ENCODE data around the gene RPL18. TPM values are rescaled to one million over a fixed set of nuclear protein-coding genes. Genes with fewer than 3 reads are reported as not detected.
A peak's percentile ranks its signal among the peaks of the same experiment; 100 is the strongest.

Gene RPL18
- total RNA-seq, 2 donors from 2014 or later: 2,402 to 3,112 TPM

GRCh38 chr19:48651683-48652048 is 32.7 kb upstream of the RPL18 start:
- DNase-seq (no peak), ATAC-seq (no peak)
- Histone ChIP-seq H3K27me3 (no peaks in the 10 kb centered on the region), H3K4me1 (no peaks in the 10 kb centered on the region), H3K36me3 (replicated peaks in 1 of 2; ENCODE audit: insufficient read depth in 1 of 2, low read depth in 2 of 2) (no peaks in the 10 kb centered on the region), H3K9me3 (no peaks in the 10 kb centered on the region), H3K4me3 (no peak overlapping the region), H3K27ac (no peak overlapping the region)
- intact Hi-C loops (cut with DNase I): loop anchor here (10.0 kb wide), 1 partner anchor 183 kb away; the partner anchor contains the start of gene HSD17B14
- WGBS, 2 donors: 79 to 98% methylated on average over 5 of the region's 5 CpGs
- TF ChIP-seq CTCF (IDR thresholded peaks at IDR 0.05) (no peak), POLR2A (IDR thresholded peaks at IDR 0.05) (no peak)

- WGBS, 2 donors: 85 to 88% methylated on average over 12 of the region's 12 CpGs
- intact Hi-C loops (cut with DNase I): loop anchor here (10.0 kb wide), 1 partner anchor 184 kb away; the partner anchor contains the start of gene HSD17B14
- Histone ChIP-seq H3K36me3 (replicated peaks in 1 of 2; ENCODE audit: insufficient read depth in 1 of 2, low read depth in 2 of 2) (no peaks in the 10 kb centered on the region), H3K27me3 (no peaks in the 10 kb centered on the region), H3K4me1 (peaks cover 4% of the 10 kb centered on the region), H3K27ac (no peak overlapping the region), H3K9me3 (no peaks in the 10 kb centered on the region), H3K4me3 (no peak overlapping the region)
- TF ChIP-seq POLR2A (IDR thresholded peaks at IDR 0.05) (no peak), CTCF (IDR thresholded peaks at IDR 0.05) (no peak)
- DNase-seq: no peak
- ATAC-seq: no peak
Measured at GRCh38 chr19:48650974-48651682, 32.1 kb upstream of the RPL18 start.

GRCh38 chr19:48648134-48648533 is 29.2 kb upstream of the RPL18 start:
- WGBS, 2 donors: 61 to 72% methylated on average over 2 of the region's 2 CpGs
- Histone ChIP-seq H3K9me3 (no peaks in the 10 kb centered on the region), H3K27me3 (no peaks in the 10 kb centered on the region), H3K36me3 (replicated peaks in 1 of 2; ENCODE audit: insufficient read depth in 1 of 2, low read depth in 2 of 2) (no peaks in the 10 kb centered on the region), H3K4me3 (no peak overlapping the region), H3K4me1 (peaks cover 22% of the 10 kb centered on the region), H3K27ac (no peak overlapping the region)
- TF ChIP-seq POLR2A (IDR thresholded peaks at IDR 0.05) (no peak), CTCF (IDR thresholded peaks at IDR 0.05) (no peak)
- DNase-seq (no peak), ATAC-seq (no peak)
- intact Hi-C loops (cut with DNase I): no loop called here

- TF ChIP-seq CTCF (IDR thresholded peaks at IDR 0.05) (no peak), POLR2A (IDR thresholded peaks at IDR 0.05) (no peak)
- ATAC-seq: no peak
- Histone ChIP-seq H3K9me3 (no peaks in the 10 kb centered on the region), H3K4me3 (no peak overlapping the region), H3K4me1 (peaks cover 22% of the 10 kb centered on the region), H3K27ac (peak overlapping the region; percentile 84 to 92 (median 90)), H3K36me3 (replicated peaks in 1 of 2; ENCODE audit: insufficient read depth in 1 of 2, low read depth in 2 of 2) (no peaks in the 10 kb centered on the region), H3K27me3 (no peaks in the 10 kb centered on the region)
- no peak for DNase-seq
- intact Hi-C loops (cut with DNase I): no loop called here
- WGBS, 2 donors: 10 to 12% methylated on average over 9 to 10 of the region's 10 CpGs
Measured at GRCh38 chr19:48646722-48647216, 27.8 kb upstream of the RPL18 start.

All from body of pancreas (tissue), 4 donors.